ENCODE data around the gene PID1. TPM values are rescaled to one million over a fixed set of nuclear protein-coding genes. Genes with fewer than 3 reads are reported as not detected.

PID1 gene
- polyA plus RNA-seq, 1 of the 3 experiments (the other 2 are of a cell fraction), result 0.16 TPM

DNA sequence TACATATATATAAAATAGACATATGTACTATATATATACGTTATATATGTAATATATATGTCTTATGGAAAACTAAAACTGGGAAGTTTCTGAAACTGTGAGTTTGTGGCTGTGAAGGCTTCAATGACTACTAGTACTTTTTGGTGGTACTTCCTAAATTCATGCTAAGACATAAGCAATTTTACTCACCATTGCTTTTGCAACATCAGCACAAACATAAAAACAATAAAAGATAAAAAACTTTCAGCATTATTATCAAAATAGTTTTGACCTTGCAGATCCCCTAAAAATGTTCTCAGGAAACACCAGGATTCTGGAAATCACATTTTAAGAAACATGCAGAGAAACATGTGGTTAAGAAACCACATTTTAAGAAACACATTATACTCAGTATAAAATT, 269.9 kb downstream of the PID1 start (continued):
- TF ChIP-seq, protein P1, sequence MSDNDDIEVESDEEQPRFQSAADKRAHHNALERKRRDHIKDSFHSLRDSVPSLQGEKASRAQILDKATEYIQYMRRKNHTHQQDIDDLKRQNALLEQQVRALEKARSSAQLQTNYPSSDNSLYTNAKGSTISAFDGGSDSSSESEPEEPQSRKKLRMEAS (IDR thresholded peaks at IDR 0.05; ENCODE audit: low read depth), result no peak
- TF ChIP-seq, protein P2, sequence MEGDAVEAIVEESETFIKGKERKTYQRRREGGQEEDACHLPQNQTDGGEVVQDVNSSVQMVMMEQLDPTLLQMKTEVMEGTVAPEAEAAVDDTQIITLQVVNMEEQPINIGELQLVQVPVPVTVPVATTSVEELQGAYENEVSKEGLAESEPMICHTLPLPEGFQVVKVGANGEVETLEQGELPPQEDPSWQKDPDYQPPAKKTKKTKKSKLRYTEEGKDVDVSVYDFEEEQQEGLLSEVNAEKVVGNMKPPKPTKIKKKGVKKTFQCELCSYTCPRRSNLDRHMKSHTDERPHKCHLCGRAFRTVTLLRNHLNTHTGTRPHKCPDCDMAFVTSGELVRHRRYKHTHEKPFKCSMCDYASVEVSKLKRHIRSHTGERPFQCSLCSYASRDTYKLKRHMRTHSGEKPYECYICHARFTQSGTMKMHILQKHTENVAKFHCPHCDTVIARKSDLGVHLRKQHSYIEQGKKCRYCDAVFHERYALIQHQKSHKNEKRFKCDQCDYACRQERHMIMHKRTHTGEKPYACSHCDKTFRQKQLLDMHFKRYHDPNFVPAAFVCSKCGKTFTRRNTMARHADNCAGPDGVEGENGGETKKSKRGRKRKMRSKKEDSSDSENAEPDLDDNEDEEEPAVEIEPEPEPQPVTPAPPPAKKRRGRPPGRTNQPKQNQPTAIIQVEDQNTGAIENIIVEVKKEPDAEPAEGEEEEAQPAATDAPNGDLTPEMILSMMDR (IDR thresholded peaks at IDR 0.05), result no peak
- TF ChIP-seq RFX5 (IDR thresholded peaks at IDR 0.05; ENCODE audit: low read length), result no peak

DNA sequence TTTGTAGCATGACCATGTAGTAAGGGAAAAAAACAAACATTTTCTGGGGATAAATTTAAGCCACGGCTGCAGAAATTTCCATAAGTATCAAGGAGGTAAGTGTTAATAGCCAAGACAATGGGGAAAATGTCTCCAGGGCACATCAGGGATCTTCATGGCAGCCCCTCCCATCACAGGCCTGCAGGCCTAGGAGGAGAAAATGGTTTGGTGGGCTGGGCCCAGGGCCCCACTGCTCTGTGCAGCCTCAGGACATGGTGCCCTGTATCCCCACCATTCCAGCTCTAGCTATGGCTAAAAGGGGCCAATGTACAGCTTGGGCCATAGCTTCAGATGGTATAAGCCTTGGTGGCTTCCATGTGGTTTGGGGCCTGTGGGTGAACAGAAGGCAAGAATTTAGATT, 271.8 kb downstream of the PID1 start:
- TF ChIP-seq TAF1 (IDR thresholded peaks at IDR 0.05; ENCODE audit: borderline replicate concordance, low read depth, low read length) (no peak), YY1 (IDR thresholded peaks at IDR 0.05; ENCODE audit: low read depth) (no peak), RXRA (IDR thresholded peaks at IDR 0.05; ENCODE audit: borderline replicate concordance, low read depth) (no peak), RAD21 (IDR thresholded peaks at IDR 0.05; ENCODE audit: low read length) (no peak), EZH2phosphoT487 (IDR thresholded peaks at IDR 0.05; ENCODE audit: borderline replicate concordance, low read depth) (no peak), SMC3 (IDR thresholded peaks at IDR 0.05; ENCODE audit: low read depth, low read length) (no peak), MXI1 (IDR thresholded peaks at IDR 0.05; ENCODE audit: low read depth, low read length) (no peak)
- TF ChIP-seq, protein P3, sequence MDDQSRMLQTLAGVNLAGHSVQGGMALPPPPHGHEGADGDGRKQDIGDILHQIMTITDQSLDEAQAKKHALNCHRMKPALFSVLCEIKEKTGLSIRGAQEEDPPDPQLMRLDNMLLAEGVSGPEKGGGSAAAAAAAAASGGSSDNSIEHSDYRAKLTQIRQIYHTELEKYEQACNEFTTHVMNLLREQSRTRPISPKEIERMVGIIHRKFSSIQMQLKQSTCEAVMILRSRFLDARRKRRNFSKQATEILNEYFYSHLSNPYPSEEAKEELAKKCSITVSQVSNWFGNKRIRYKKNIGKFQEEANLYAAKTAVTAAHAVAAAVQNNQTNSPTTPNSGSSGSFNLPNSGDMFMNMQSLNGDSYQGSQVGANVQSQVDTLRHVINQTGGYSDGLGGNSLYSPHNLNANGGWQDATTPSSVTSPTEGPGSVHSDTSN (IDR thresholded peaks at IDR 0.05), result no peak
- Histone ChIP-seq H3K79me2 (ENCODE audit: insufficient read depth) (no peaks in the 10 kb centered on the region), H3K27me3 (ENCODE audit: insufficient read depth) (no peaks in the 10 kb centered on the region), H3K9ac (no peak overlapping the region), H3K9me2 (no peaks in the 10 kb centered on the region), H3K36me3 (replicated peaks in 1 of 2; ENCODE audit: control insufficient read depth in 1 of 2, insufficient read depth in 2 of 2, low read length in 1 of 2) (no peaks in the 10 kb centered on the region), H3K9me3 (no peaks in the 10 kb centered on the region), H3F3A (replicated peaks; ENCODE audit: insufficient read depth) (no peaks in the 10 kb centered on the region), H3K27ac (ENCODE audit: low read depth in 2 of 2, low read length in 1 of 2) (no peak overlapping the region), H3K4me2 (no peak overlapping the region), H3K4me3 (ENCODE audit: low read depth in 2 of 2, low read length in 1 of 2) (no peak overlapping the region), H4K20me1 (ENCODE audit: insufficient read depth) (no peaks in the 10 kb centered on the region), H2AFZ (ENCODE audit: low read depth) (no peak overlapping the region), H3K4me1 (ENCODE audit: control insufficient read depth in 1 of 2, insufficient read depth in 2 of 2, low read depth in 1 of 2, low read length in 1 of 2) (no peaks in the 10 kb centered on the region; a peak in 1 of 4 replicates)
- ChIA-PET CTCF (no interaction called here), POLR2A (no interaction called here)
- 8% methylated on average over 1 of the region's 1 CpG for WGBS (ENCODE audit: low lambda C conversion rate)
- no peak for DNase-seq

DNA sequence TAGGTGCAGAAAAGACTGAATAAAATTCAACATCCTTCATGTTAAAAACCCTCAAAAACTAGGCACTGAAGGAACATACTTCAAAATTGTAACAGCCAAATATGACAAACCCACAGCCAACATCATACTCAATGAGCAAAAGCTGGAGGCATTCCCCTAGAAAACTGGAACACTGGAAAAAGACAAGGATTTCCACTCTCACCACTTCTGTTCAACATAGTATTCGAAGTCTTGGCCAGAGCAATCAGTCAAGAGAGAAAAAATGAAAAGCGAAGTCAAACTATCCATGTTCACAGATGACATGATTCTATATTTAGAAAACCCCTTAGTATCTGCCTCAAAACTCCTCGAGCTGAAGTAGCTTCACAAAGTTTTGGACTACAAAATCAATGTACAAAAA, 282.3 kb downstream of the PID1 start:
- ChIA-PET CTCF (no interaction called here), POLR2A (no interaction called here)
- Histone ChIP-seq H3K9me2 (no peaks in the 10 kb centered on the region), H3K27me3 (ENCODE audit: insufficient read depth) (no peaks in the 10 kb centered on the region), H2AFZ (ENCODE audit: low read depth) (no peak overlapping the region), H3K4me2 (no peak overlapping the region), H3K4me1 (ENCODE audit: control insufficient read depth in 1 of 2, insufficient read depth in 2 of 2, low read depth in 1 of 2, low read length in 1 of 2) (no peaks in the 10 kb centered on the region), H3K9me3 (no peaks in the 10 kb centered on the region), H3K9ac (no peak overlapping the region), H3K36me3 (replicated peaks in 1 of 2; ENCODE audit: control insufficient read depth in 1 of 2, insufficient read depth in 2 of 2, low read length in 1 of 2) (no peaks in the 10 kb centered on the region), H3F3A (replicated peaks; ENCODE audit: insufficient read depth) (no peaks in the 10 kb centered on the region), H3K79me2 (ENCODE audit: insufficient read depth) (no peaks in the 10 kb centered on the region), H3K27ac (ENCODE audit: low read depth in 2 of 2, low read length in 1 of 2) (no peak overlapping the region), H3K4me3 (ENCODE audit: low read depth in 2 of 2, low read length in 1 of 2) (no peak overlapping the region), H4K20me1 (ENCODE audit: insufficient read depth) (no peaks in the 10 kb centered on the region)
- DNase-seq, result no peak
- WGBS (ENCODE audit: low lambda C conversion rate), result 9% methylated on average over 3 of the region's 3 CpGs
- no peak for TF ChIP-seq TAF1 (IDR thresholded peaks at IDR 0.05; ENCODE audit: borderline replicate concordance, low read depth, low read length)
- TF ChIP-seq, protein P4, sequence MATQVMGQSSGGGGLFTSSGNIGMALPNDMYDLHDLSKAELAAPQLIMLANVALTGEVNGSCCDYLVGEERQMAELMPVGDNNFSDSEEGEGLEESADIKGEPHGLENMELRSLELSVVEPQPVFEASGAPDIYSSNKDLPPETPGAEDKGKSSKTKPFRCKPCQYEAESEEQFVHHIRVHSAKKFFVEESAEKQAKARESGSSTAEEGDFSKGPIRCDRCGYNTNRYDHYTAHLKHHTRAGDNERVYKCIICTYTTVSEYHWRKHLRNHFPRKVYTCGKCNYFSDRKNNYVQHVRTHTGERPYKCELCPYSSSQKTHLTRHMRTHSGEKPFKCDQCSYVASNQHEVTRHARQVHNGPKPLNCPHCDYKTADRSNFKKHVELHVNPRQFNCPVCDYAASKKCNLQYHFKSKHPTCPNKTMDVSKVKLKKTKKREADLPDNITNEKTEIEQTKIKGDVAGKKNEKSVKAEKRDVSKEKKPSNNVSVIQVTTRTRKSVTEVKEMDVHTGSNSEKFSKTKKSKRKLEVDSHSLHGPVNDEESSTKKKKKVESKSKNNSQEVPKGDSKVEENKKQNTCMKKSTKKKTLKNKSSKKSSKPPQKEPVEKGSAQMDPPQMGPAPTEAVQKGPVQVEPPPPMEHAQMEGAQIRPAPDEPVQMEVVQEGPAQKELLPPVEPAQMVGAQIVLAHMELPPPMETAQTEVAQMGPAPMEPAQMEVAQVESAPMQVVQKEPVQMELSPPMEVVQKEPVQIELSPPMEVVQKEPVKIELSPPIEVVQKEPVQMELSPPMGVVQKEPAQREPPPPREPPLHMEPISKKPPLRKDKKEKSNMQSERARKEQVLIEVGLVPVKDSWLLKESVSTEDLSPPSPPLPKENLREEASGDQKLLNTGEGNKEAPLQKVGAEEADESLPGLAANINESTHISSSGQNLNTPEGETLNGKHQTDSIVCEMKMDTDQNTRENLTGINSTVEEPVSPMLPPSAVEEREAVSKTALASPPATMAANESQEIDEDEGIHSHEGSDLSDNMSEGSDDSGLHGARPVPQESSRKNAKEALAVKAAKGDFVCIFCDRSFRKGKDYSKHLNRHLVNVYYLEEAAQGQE (IDR thresholded peaks at IDR 0.05; ENCODE audit: low read depth, low read length), result no peak
- no peak for TF ChIP-seq YY1 (IDR thresholded peaks at IDR 0.05; ENCODE audit: low read depth)
